ENCODE results near the gene ERG.

- TF ChIP-seq CTCF (IDR thresholded peaks at IDR 0.05), result no peak
- no peak for TF ChIP-seq POLR2A (IDR thresholded peaks at IDR 0.05)
Observed at GRCh38 chr21:38476385-38476784, 21.9 kb downstream of the ERG start.

Data from Peyer's patch (tissue), 4 donors.